ENCODE data around the gene GPR156.

Gene GPR156

GRCh38 chr3:120196333-120196732 is 88.7 kb downstream of the GPR156 start:
- no peak for DNase-seq (ENCODE audit: low read depth)

- no peak for DNase-seq (ENCODE audit: low read depth)
These were observed 91.5 kb downstream of the GPR156 start for GRCh38 chr3:120193554-120193953.

GRCh38 chr3:120192579-120192978 is 92.4 kb downstream of the GPR156 start:
- DNase-seq (ENCODE audit: low read depth), result no peak

GRCh38 chr3:120192159-120192558 is 92.9 kb downstream of the GPR156 start:
- peak; percentile 30 for DNase-seq (ENCODE audit: low read depth)

- peak; percentile 59 for DNase-seq (ENCODE audit: low read depth)
These were observed 102.2 kb downstream of the GPR156 start for GRCh38 chr3:120182613-120183511.

- DNase-seq (ENCODE audit: low read depth), result no peak
These were observed 103.4 kb downstream of the GPR156 start for GRCh38 chr3:120181632-120182031.

GRCh38 chr3:120180731-120181412 is 104.2 kb downstream of the GPR156 start:
- no peak for DNase-seq (ENCODE audit: low read depth)

- DNase-seq (ENCODE audit: low read depth), result no peak
These were observed 107.2 kb downstream of the GPR156 start for GRCh38 chr3:120177707-120178306.

- peak; percentile 87 for DNase-seq (ENCODE audit: low read depth)
These were observed 107.9 kb downstream of the GPR156 start for GRCh38 chr3:120177151-120177550.

- no peak for DNase-seq (ENCODE audit: low read depth)
These were observed 110.0 kb downstream of the GPR156 start for GRCh38 chr3:120174811-120175539.

- no peak for DNase-seq (ENCODE audit: low read depth)
These were observed 111.9 kb downstream of the GPR156 start for GRCh38 chr3:120173056-120173675.

GRCh38 chr3:120172070-120172469 is 113.0 kb downstream of the GPR156 start:
- DNase-seq (ENCODE audit: low read depth), result peak; percentile 62

- DNase-seq (ENCODE audit: low read depth), result no peak
These were observed 113.7 kb downstream of the GPR156 start for GRCh38 chr3:120171134-120171873.

GRCh38 chr3:120170223-120170622 is 114.8 kb downstream of the GPR156 start:
- DNase-seq (ENCODE audit: low read depth), result peak; percentile 54

GRCh38 chr3:120169407-120169806 is 115.6 kb downstream of the GPR156 start:
- DNase-seq (ENCODE audit: low read depth), result no peak

- DNase-seq (ENCODE audit: low read depth), result no peak
These were observed 116.4 kb downstream of the GPR156 start for GRCh38 chr3:120168611-120169010.

- no peak for DNase-seq (ENCODE audit: low read depth)
These were observed 117.0 kb downstream of the GPR156 start for GRCh38 chr3:120168038-120168437.

- no peak for DNase-seq (ENCODE audit: low read depth)
These were observed 117.5 kb downstream of the GPR156 start for GRCh38 chr3:120167488-120167887.

- DNase-seq (ENCODE audit: low read depth), result no peak
These were observed 121.2 kb downstream of the GPR156 start for GRCh38 chr3:120163816-120164215.

- DNase-seq (ENCODE audit: low read depth), result no peak
These were observed 122.0 kb downstream of the GPR156 start for GRCh38 chr3:120163026-120163425.

GRCh38 chr3:120162400-120162799 is 122.6 kb downstream of the GPR156 start:
- peak; percentile 49 for DNase-seq (ENCODE audit: low read depth)

Measured in iris pigment epithelial cell (primary cell).